IMR-90 (cell line): ENCODE results near the gene ST6GALNAC3. TPM values are rescaled to one million over a fixed set of nuclear protein-coding genes. Genes with fewer than 3 reads are reported as not detected.

Experiments used
- ATAC-seq: fragments of 200-7000 bp; cut with Tn5 transposase; 2 replicates; pipeline ENCODE4 v1.9.1; 2020; ENCODE audit warnings: low read depth, mild to moderate bottlenecking, moderate library complexity
- BruUV-seq: library from RNA; stranded (reverse); fragments of 400-500 nt; replicated peaks from 2 replicates; lab custom pipeline; 2021; lab: Mats Ljungman, UMichigan
- CTCF ChIA-PET: fragments of 300-600 bp; formaldehyde crosslinking; extraction: SDS; loops from one replicate; lab custom pipeline; 2021; ENCODE audit warnings: antibody characterized with exemption; lab: Yijun Ruan, JAX
- POLR2A ChIA-PET: fragments of 300-600 bp; sonication (Branson Sonifier 250); formaldehyde crosslinking; loops from one replicate; lab custom pipeline; 2022; ENCODE audit warnings: antibody characterized with exemption; ENCODE audit not compliant: unreplicated experiment; lab: Charles Lee
- DNase-seq: peaks from one replicate; pipeline ENCODE4 v3.0.0; 2013
- H2AFZ ChIP-seq: replicated peaks from 2 replicates; pipeline ENCODE3; 2013; ENCODE audit warnings: low read length, mild to moderate bottlenecking; ENCODE audit not compliant: poor library complexity
- H2AK5ac ChIP-seq: 2 replicates; pipeline ENCODE4 v1.6.1; 2013; ENCODE audit warnings: low read depth, low read length, inconsistent platforms
- H2AK9ac ChIP-seq: replicated peaks from 2 replicates; pipeline ENCODE3; 2013; ENCODE audit warnings: mild to moderate bottlenecking, low read depth, low read length, moderate library complexity; ENCODE audit not compliant: poor library complexity
- H2BK120ac ChIP-seq: 2 replicates; pipeline ENCODE4 v1.6.1; 2013; ENCODE audit warnings: low read depth, low read length, inconsistent platforms
- H2BK15ac ChIP-seq: 3 replicates; pipeline ENCODE4 v1.6.1; 2013; ENCODE audit warnings: low read depth, low read length, inconsistent platforms
- H2BK20ac ChIP-seq: 2 replicates; pipeline ENCODE4 v1.6.1; 2013; ENCODE audit warnings: low read depth, mild to moderate bottlenecking, inconsistent platforms, low read length, moderate library complexity
- H2BK5ac ChIP-seq: 2 replicates; pipeline ENCODE4 v1.6.1; 2013; ENCODE audit warnings: mild to moderate bottlenecking, low read depth, low read length, inconsistent platforms; ENCODE audit not compliant: poor library complexity, severe bottlenecking
- H3K14ac ChIP-seq: replicated peaks from 2 replicates; pipeline ENCODE4 v1.6.1; 2013; ENCODE audit warnings: low read depth, low read length, inconsistent platforms
- H3K18ac ChIP-seq: 2 replicates; pipeline ENCODE4 v1.6.1; 2013; ENCODE audit warnings: low read depth, low read length, control low read depth
- H3K23ac ChIP-seq: 2 replicates; pipeline ENCODE4 v1.6.1; 2013; ENCODE audit warnings: low read depth, low read length, inconsistent platforms
- H3K27ac ChIP-seq: 2 replicates; pipeline ENCODE4 v1.5.1; 2013; ENCODE audit warnings: mild to moderate bottlenecking, control low read depth, low read length; ENCODE audit not compliant: insufficient read depth
- H3K27me3 ChIP-seq: 2 replicates; pipeline ENCODE4 v1.6.1; 2013; ENCODE audit warnings: low read length; ENCODE audit not compliant: control insufficient read depth, insufficient read depth
- H3K36me3 ChIP-seq: 2 replicates; pipeline ENCODE4 v1.6.1; 2013; ENCODE audit warnings: low read length, mixed read lengths; ENCODE audit not compliant: control insufficient read depth, insufficient read depth
- H3K4ac ChIP-seq: 2 replicates; pipeline ENCODE4 v1.6.1; 2013; ENCODE audit warnings: low read depth, low read length, inconsistent platforms
- H3K4me1 ChIP-seq: 2 replicates; pipeline ENCODE4 v1.6.1; 2013; ENCODE audit warnings: low read length, mixed read lengths; ENCODE audit not compliant: control insufficient read depth, insufficient read depth
- H3K4me2 ChIP-seq: 2 replicates; pipeline ENCODE4 v1.6.1; 2013; ENCODE audit warnings: low read depth, mild to moderate bottlenecking, control low read depth, low read length, moderate library complexity
- H3K4me3 ChIP-seq: 2 replicates; pipeline ENCODE4 v1.5.1; 2013; ENCODE audit warnings: low read depth, mild to moderate bottlenecking, control low read depth, low read length, moderate library complexity; ENCODE audit not compliant: insufficient read depth
- H3K56ac ChIP-seq: 2 replicates; pipeline ENCODE4 v1.6.1; 2013; ENCODE audit warnings: low read length, inconsistent platforms; ENCODE audit not compliant: insufficient read depth; ENCODE audit errors: extremely low read depth
- H3K79me1 ChIP-seq, 2 experiments: 2 replicates each; pipeline ENCODE4 v1.6.1; 2013; ENCODE audit warnings: low read length in 2 of 2, inconsistent platforms in 1 of 2, low read depth in 1 of 2
- H3K9ac ChIP-seq: 2 replicates; pipeline ENCODE4 v1.6.1; 2013; ENCODE audit warnings: low read depth, low read length, control low read depth
- H3K9me1 ChIP-seq: 2 replicates; pipeline ENCODE4 v1.6.1; 2013; ENCODE audit warnings: low read length, inconsistent platforms; ENCODE audit not compliant: insufficient read depth
- H3K9me3 ChIP-seq: 2 replicates; pipeline ENCODE4 v1.6.1; 2013; ENCODE audit warnings: low read length; ENCODE audit not compliant: control insufficient read depth, insufficient read depth
- H4K20me1 ChIP-seq: 2 replicates; pipeline ENCODE4 v1.6.1; 2013; ENCODE audit warnings: low read length, inconsistent platforms; ENCODE audit not compliant: insufficient read depth
- H4K5ac ChIP-seq: 2 replicates; pipeline ENCODE4 v1.6.1; 2013; ENCODE audit warnings: mild to moderate bottlenecking, low read depth, low read length, control low read depth
- H4K8ac ChIP-seq, 2 experiments: 2 replicates each; pipeline ENCODE4 v1.6.1; 2013; ENCODE audit warnings: low read depth in 2 of 2, low read length in 2 of 2, control low read depth in 1 of 2, inconsistent platforms in 1 of 2
- H4K91ac ChIP-seq: 2 replicates; pipeline ENCODE4 v1.6.1; 2013; ENCODE audit warnings: low read depth, low read length, inconsistent platforms; ENCODE audit not compliant: insufficient read depth
- BHLHE40 ChIP-seq: fragments of 150-350 bp; IDR thresholded peaks from 2 replicates; pipeline ENCODE4 v1.6.1; 2016; ENCODE audit warnings: mild to moderate bottlenecking, low read depth, low read length
- CEBPB ChIP-seq: IDR thresholded peaks from 2 replicates; pipeline ENCODE4 v1.6.1; 2012; ENCODE audit warnings: low read depth, low read length, improper control_type of control experiment
- CHD1 ChIP-seq: IDR thresholded peaks from 2 replicates; pipeline ENCODE4 v1.6.1; 2012; ENCODE audit warnings: low read depth, low read length, improper control_type of control experiment
- CTCF ChIP-seq: conservative IDR thresholded peaks from 2 replicates; pipeline ENCODE4 v1.5.1; 2012; ENCODE audit warnings: mild to moderate bottlenecking, low read depth, low read length, improper control_type of control experiment
- ELK1 ChIP-seq: fragments of 150-350 bp; IDR thresholded peaks from 2 replicates; pipeline ENCODE4 v1.6.1; 2016; ENCODE audit warnings: low read depth, mild to moderate bottlenecking, low read length, moderate library complexity, borderline replicate concordance
- FOS ChIP-seq: fragments of 150-350 bp; IDR thresholded peaks from 2 replicates; pipeline ENCODE4 v1.6.1; 2016; ENCODE audit warnings: low read depth, low read length
- MAFK ChIP-seq: IDR thresholded peaks from 2 replicates; pipeline ENCODE4 v1.6.1; 2012; ENCODE audit warnings: low read depth, low read length, improper control_type of control experiment
- MAZ ChIP-seq: IDR thresholded peaks from 2 replicates; pipeline ENCODE4 v1.6.1; 2012; ENCODE audit warnings: low read depth, mild to moderate bottlenecking, low read length, improper control_type of control experiment, moderate library complexity, borderline replicate concordance
- MXI1 ChIP-seq: IDR thresholded peaks from 2 replicates; pipeline ENCODE4 v1.6.1; 2012; ENCODE audit warnings: low read depth, mild to moderate bottlenecking, low read length, moderate library complexity, borderline replicate concordance
- NFE2L2 ChIP-seq: fragments of 150-350 bp; IDR thresholded peaks from 2 replicates; pipeline ENCODE4 v1.6.1; 2016; ENCODE audit warnings: low read depth, mild to moderate bottlenecking, low read length
- POLR2A ChIP-seq: IDR thresholded peaks from 2 replicates; pipeline ENCODE4 v1.6.1; 2012; ENCODE audit warnings: mild to moderate bottlenecking, low read depth, low read length
- RAD21 ChIP-seq: IDR thresholded peaks from 2 replicates; pipeline ENCODE4 v1.6.1; 2012; ENCODE audit warnings: low read length, improper control_type of control experiment
- RCOR1 ChIP-seq: IDR thresholded peaks from 2 replicates; pipeline ENCODE4 v1.6.1; 2012; ENCODE audit warnings: mild to moderate bottlenecking, low read length, improper control_type of control experiment; ENCODE audit not compliant: insufficient replicate concordance
- RFX5 ChIP-seq: IDR thresholded peaks from 2 replicates; pipeline ENCODE4 v1.8.0; 2012; ENCODE audit warnings: low read depth, mild to moderate bottlenecking, low read length, moderate library complexity
- SMC3 ChIP-seq: fragments of 150-350 bp; IDR thresholded peaks from 2 replicates; pipeline ENCODE4 v1.6.1; 2016; ENCODE audit warnings: low read depth, mild to moderate bottlenecking, antibody characterized with exemption, low read length, moderate library complexity
- USF2 ChIP-seq: fragments of 150-350 bp; IDR thresholded peaks from 2 replicates; pipeline ENCODE4 v1.6.1; 2017; ENCODE audit warnings: mild to moderate bottlenecking, antibody characterized with exemption, low read length, low read depth
- WGBS, 2 experiments: methylation state at CpG; one replicate each; pipeline versions ENCODE4 v1.1.5 to v1.1.7; 2013; ENCODE audit warnings: missing lambda C conversion rate in 2 of 2; ENCODE audit not compliant: insufficient read length in 1 of 2; ENCODE audit errors: extremely low coverage in 2 of 2; 5-methylcytosine and 5-hydroxymethylcytosine counted together
- dilution Hi-C: fragments of 300-500 bp; cut with HindIII; formaldehyde crosslinking; loops from one replicate; pipeline ENCODE4 v1.14.3; 2018; ENCODE audit warnings: low sequenced_read_pairs; ENCODE audit not compliant: unreplicated experiment
- in situ Hi-C: fragments of 300-500 bp; cut with MboI; formaldehyde crosslinking; loops from 3 replicates; pipeline ENCODE4 v1.14.3; 2019; ENCODE audit warnings: low sequenced_read_pairs, inconsistent platforms, mixed read lengths
- intact Hi-C: fragments of 100-400 bp; cut with micrococcal nuclease; formaldehyde crosslinking; loops from 2 replicates; pipeline ENCODE4 v1.10.0; 2022
- polyA plus RNA-seq, 3 experiments: library from polyadenylated mRNA; depleted of rRNA; stranded (reverse); fragments of >200 nt; gene quantifications; 2 replicates each; pipeline ENCODE4 v1.2.3, GENCODE V29; 2012; ENCODE audit warnings: low replicate concordance in 1 of 3
- total RNA-seq: library from RNA; depleted of rRNA; stranded (reverse); fragments of >200 nt; gene quantifications from 2 replicates; pipeline ENCODE4 v1.2.3, GENCODE V29; 2012

Gene ST6GALNAC3
- total and polyA plus RNA-seq, 2 of the 4 experiments (the other 2 are of a cell fraction) = 0.65 to 1.3 TPM

GRCh38 chr1:76038287-76039004 lies 36.1 kb upstream of the ST6GALNAC3 start:
- TF ChIP-seq ELK1 (no peak), RFX5 (no peak), RCOR1 (no peak), FOS (no peak), MXI1 (no peak), CHD1 (no peak), MAFK (no peak), RAD21 (no peak), CEBPB (no peak), CTCF (no peak), USF2 (no peak), MAZ (no peak), SMC3 (no peak), POLR2A (no peak), BHLHE40 (no peak), NFE2L2 (no peak)
- no peak overlapping the region for H3K4me2 ChIP-seq
- dilution Hi-C loops = no loop called here

More at GRCh38 chr1:76038287-76039004, 36.1 kb upstream of the ST6GALNAC3 start:
- H2AFZ ChIP-seq = no peak overlapping the region
- no peak overlapping the region for H3K56ac ChIP-seq
- no peak overlapping the region for H4K5ac ChIP-seq
- no peak overlapping the region for H2BK120ac ChIP-seq
- H3K4me1 ChIP-seq = no peaks in the 10 kb centered on the region
- BruUV-seq = no TSS peak
- H2BK15ac ChIP-seq = no peak overlapping the region
- in situ Hi-C loops = no loop called here
- ChIA-PET POLR2A (no interaction called here), CTCF (no interaction called here)
- intact Hi-C loops = loop anchor here (5.0 kb wide), 1 partner anchor 109 kb away; no protein-coding TSS in a partner anchor
- no peak overlapping the region for H3K18ac ChIP-seq
- no peaks in the 10 kb centered on the region for H3K36me3 ChIP-seq
- no peaks in the 10 kb centered on the region for H4K20me1 ChIP-seq
- H3K79me1 ChIP-seq = no peaks in the 10 kb centered on the region
- no peak overlapping the region for H3K23ac ChIP-seq
- no peak overlapping the region for H2BK20ac ChIP-seq
- H3K9me3 ChIP-seq = no peaks in the 10 kb centered on the region
- no peak overlapping the region for H3K4ac ChIP-seq
- no peak overlapping the region for H2AK9ac ChIP-seq
- no peaks in the 10 kb centered on the region for H3K9me1 ChIP-seq
- no peak overlapping the region for H2AK5ac ChIP-seq
- peak; percentile 9 for DNase-seq
- peak; percentile 77 for ATAC-seq
- no peak overlapping the region for H3K4me3 ChIP-seq
- H3K9ac ChIP-seq = no peak overlapping the region
- H3K14ac ChIP-seq = no peak overlapping the region
- no peak overlapping the region for H2BK5ac ChIP-seq
- no CpG with 5 or more reads among the region's 3 CpGs for WGBS, 2 experiments
- no peak overlapping the region for H4K91ac ChIP-seq
- no peak overlapping the region for H3K27ac ChIP-seq
- H4K8ac ChIP-seq = no peak overlapping the region
- H3K27me3 ChIP-seq = peaks cover 4% of the 10 kb centered on the region; the same call in 1 of the 2 replicates
